Skeletal muscle satellite cell (primary cell): Measurements from ENCODE around the gene AHRR.
A peak's percentile ranks its signal among the peaks of the same experiment; 100 is the strongest.

Source experiments
- H3K27me3 ChIP-seq: 2 replicates; pipeline ENCODE4 v1.7.0; 2013; ENCODE audit warnings: low read length; ENCODE audit not compliant: control insufficient read depth, insufficient read depth
- H3K36me3 ChIP-seq: 2 replicates; pipeline ENCODE4 v1.7.0; 2013; ENCODE audit warnings: mild to moderate bottlenecking, control low read depth, low read length; ENCODE audit not compliant: insufficient read depth
- H3K4me1 ChIP-seq: 2 replicates; pipeline ENCODE4 v1.7.0; 2013; ENCODE audit warnings: low read length; ENCODE audit not compliant: control insufficient read depth, insufficient read depth
- H3K4me2 ChIP-seq: 2 replicates; pipeline ENCODE4 v1.7.0; 2013; ENCODE audit warnings: mild to moderate bottlenecking, low read length
- H3K4me3 ChIP-seq: 2 replicates; pipeline ENCODE4 v1.7.0; 2013; ENCODE audit warnings: low read length
- H3K9ac ChIP-seq: 2 replicates; pipeline ENCODE4 v1.7.0; 2013; ENCODE audit warnings: mild to moderate bottlenecking, low read depth, low read length, moderate library complexity
- H3K9me3 ChIP-seq: replicated peaks from 2 replicates; pipeline ENCODE4 v1.7.0; 2013; ENCODE audit warnings: mild to moderate bottlenecking, control low read depth, low read length

The AHRR gene

GRCh38 chr5:342501-343460, 21.3 kb downstream of the AHRR start:
- H3K9ac ChIP-seq, result no peak overlapping the region
- no peaks in the 10 kb centered on the region for H3K9me3 ChIP-seq
- H3K36me3 ChIP-seq, result peaks cover 8% of the 10 kb centered on the region
- peaks cover 8% of the 10 kb centered on the region for H3K4me1 ChIP-seq
- H3K4me2 ChIP-seq, result peak overlapping the region; percentile 18
- no peak overlapping the region for H3K4me3 ChIP-seq
- no peaks in the 10 kb centered on the region for H3K27me3 ChIP-seq

- no peaks in the 10 kb centered on the region for H3K9me3 ChIP-seq
- peak overlapping the region; percentile 81 for H3K9ac ChIP-seq
- H3K4me3 ChIP-seq, result peak overlapping the region; percentile 69
- peaks cover 8% of the 10 kb centered on the region for H3K4me1 ChIP-seq
- H3K27me3 ChIP-seq, result no peaks in the 10 kb centered on the region
- peaks cover 8% of the 10 kb centered on the region for H3K36me3 ChIP-seq
- peak overlapping the region; percentile 82 for H3K4me2 ChIP-seq
These were observed 22.2 kb downstream of the AHRR start for GRCh38 chr5:343461-344401.

- Histone ChIP-seq H3K4me3 (no peak overlapping the region), H3K4me1 (peaks cover 8% of the 10 kb centered on the region), H3K4me2 (no peak overlapping the region), H3K9ac (no peak overlapping the region), H3K27me3 (no peaks in the 10 kb centered on the region), H3K9me3 (no peaks in the 10 kb centered on the region), H3K36me3 (peaks cover 8% of the 10 kb centered on the region)
These were observed 23.2 kb downstream of the AHRR start for GRCh38 chr5:344668-345067.

DNA sequence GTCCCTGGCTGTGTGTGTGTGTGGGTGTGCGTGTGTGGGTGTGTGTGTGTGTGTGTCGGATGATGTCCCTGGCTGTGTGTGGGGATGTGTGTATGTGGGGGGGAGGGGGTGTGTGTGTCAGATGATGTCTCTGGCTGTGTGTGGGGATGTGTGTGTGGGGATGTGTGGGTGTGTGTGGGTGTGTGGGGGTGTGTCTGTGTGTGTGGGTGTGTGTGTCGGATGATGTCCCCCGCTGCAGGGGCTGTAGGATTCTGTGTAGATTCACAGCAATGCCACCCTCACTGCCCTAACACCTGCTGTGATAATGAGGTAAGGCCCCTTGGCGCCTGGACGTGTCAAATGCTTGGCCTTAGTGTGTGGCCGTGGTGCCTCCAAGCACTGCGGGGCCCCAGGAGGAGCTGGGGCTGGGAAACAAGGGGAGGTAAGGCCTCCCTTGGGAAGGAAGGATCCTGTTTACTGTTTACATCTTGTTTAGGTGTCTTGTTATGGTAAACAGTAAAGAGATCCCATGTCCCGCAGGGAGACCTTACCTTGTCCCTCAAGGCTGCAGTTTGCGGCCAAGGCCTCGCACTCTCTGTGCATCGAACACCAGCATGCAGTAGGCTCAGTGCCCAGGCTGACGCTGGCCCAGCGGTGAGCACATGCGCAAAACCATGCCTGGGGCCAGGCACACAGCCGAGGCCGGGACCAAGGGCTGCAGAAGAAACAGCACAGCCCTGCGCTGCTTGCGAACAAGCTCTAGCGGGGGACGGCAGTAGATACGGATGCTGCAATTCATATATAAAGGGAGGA, 24.1 kb downstream of the AHRR start:
- Histone ChIP-seq H3K9me3 (no peaks in the 10 kb centered on the region), H3K4me2 (no peak overlapping the region), H3K9ac (no peak overlapping the region), H3K36me3 (peaks cover 11% of the 10 kb centered on the region), H3K27me3 (no peaks in the 10 kb centered on the region), H3K4me3 (no peak overlapping the region), H3K4me1 (peaks cover 8% of the 10 kb centered on the region)

- Histone ChIP-seq H3K36me3 (peaks cover 18% of the 10 kb centered on the region), H3K4me3 (no peak overlapping the region), H3K4me2 (no peak overlapping the region), H3K27me3 (no peaks in the 10 kb centered on the region), H3K4me1 (peaks cover 8% of the 10 kb centered on the region), H3K9me3 (no peaks in the 10 kb centered on the region), H3K9ac (no peak overlapping the region)
These were observed 24.9 kb downstream of the AHRR start for GRCh38 chr5:346229-346935.

GRCh38 chr5:347712-348284, 26.3 kb downstream of the AHRR start:
- no peaks in the 10 kb centered on the region for H3K27me3 ChIP-seq
- peaks cover 19% of the 10 kb centered on the region for H3K36me3 ChIP-seq
- no peak overlapping the region for H3K9ac ChIP-seq
- H3K4me2 ChIP-seq, result no peak overlapping the region
- peaks cover 4% of the 10 kb centered on the region for H3K4me1 ChIP-seq
- H3K9me3 ChIP-seq, result no peaks in the 10 kb centered on the region
- H3K4me3 ChIP-seq, result no peak overlapping the region

- Histone ChIP-seq H3K4me1 (peaks cover 3% of the 10 kb centered on the region), H3K36me3 (peaks cover 25% of the 10 kb centered on the region), H3K27me3 (no peaks in the 10 kb centered on the region), H3K4me2 (no peak overlapping the region), H3K9me3 (no peaks in the 10 kb centered on the region), H3K9ac (no peak overlapping the region), H3K4me3 (no peak overlapping the region)
These were observed 27.2 kb downstream of the AHRR start for GRCh38 chr5:348726-349125.

DNA sequence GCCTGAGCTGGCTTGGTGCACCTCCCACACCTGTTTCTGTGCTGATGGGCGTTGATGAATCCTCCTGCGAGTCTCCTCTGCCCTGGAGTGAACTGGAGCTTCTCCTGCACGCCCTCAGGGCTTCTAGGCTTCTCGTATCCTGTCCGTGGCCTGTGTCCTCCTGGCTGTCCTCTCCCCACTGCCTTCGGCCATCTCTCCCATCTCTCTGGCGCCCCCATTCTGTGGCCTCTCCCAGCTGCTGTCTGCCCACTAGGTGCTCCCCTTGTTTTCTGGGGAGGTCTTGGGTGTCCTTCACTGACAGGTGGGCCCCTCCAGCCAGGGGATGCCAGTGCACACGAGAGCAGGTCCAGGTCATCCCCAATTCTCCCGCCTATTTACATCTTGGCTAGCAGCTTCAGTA, 28.8 kb downstream of the AHRR start:
- Histone ChIP-seq H3K9ac (no peak overlapping the region), H3K4me2 (no peak overlapping the region), H3K4me1 (no peaks in the 10 kb centered on the region), H3K4me3 (no peak overlapping the region), H3K27me3 (no peaks in the 10 kb centered on the region), H3K9me3 (no peaks in the 10 kb centered on the region), H3K36me3 (peaks cover 33% of the 10 kb centered on the region)

- Histone ChIP-seq H3K4me1 (no peaks in the 10 kb centered on the region), H3K9me3 (no peaks in the 10 kb centered on the region), H3K4me2 (no peak overlapping the region), H3K36me3 (peaks cover 33% of the 10 kb centered on the region), H3K9ac (no peak overlapping the region), H3K27me3 (no peaks in the 10 kb centered on the region), H3K4me3 (no peak overlapping the region)
These were observed 29.8 kb downstream of the AHRR start for GRCh38 chr5:351084-351920.

- Histone ChIP-seq H3K4me3 (no peak overlapping the region), H3K9me3 (no peaks in the 10 kb centered on the region), H3K4me1 (no peaks in the 10 kb centered on the region), H3K36me3 (peaks cover 33% of the 10 kb centered on the region), H3K27me3 (no peaks in the 10 kb centered on the region), H3K9ac (no peak overlapping the region), H3K4me2 (no peak overlapping the region)
These were observed 30.4 kb downstream of the AHRR start for GRCh38 chr5:351921-352245.
